ENCODE data around the gene SLC22A3.

The SLC22A3 gene

GRCh38 chr6:160435935-160436334 lies 87.8 kb downstream of the SLC22A3 start:
- ChIA-PET POLR2A (no interaction called here), CTCF (interaction anchor here (2.0 kb wide), 1 partner anchor 15 kb away, joined by 6 read pairs; no protein-coding TSS in a partner anchor)
- DNase-seq (ENCODE audit: extremely low spot score) = no peak
- TF ChIP-seq, protein P1, sequence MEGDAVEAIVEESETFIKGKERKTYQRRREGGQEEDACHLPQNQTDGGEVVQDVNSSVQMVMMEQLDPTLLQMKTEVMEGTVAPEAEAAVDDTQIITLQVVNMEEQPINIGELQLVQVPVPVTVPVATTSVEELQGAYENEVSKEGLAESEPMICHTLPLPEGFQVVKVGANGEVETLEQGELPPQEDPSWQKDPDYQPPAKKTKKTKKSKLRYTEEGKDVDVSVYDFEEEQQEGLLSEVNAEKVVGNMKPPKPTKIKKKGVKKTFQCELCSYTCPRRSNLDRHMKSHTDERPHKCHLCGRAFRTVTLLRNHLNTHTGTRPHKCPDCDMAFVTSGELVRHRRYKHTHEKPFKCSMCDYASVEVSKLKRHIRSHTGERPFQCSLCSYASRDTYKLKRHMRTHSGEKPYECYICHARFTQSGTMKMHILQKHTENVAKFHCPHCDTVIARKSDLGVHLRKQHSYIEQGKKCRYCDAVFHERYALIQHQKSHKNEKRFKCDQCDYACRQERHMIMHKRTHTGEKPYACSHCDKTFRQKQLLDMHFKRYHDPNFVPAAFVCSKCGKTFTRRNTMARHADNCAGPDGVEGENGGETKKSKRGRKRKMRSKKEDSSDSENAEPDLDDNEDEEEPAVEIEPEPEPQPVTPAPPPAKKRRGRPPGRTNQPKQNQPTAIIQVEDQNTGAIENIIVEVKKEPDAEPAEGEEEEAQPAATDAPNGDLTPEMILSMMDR (IDR thresholded peaks at IDR 0.05; ENCODE audit: control extremely low read depth, extremely low read depth, low read depth, missing control alignments) = no peak

DNA sequence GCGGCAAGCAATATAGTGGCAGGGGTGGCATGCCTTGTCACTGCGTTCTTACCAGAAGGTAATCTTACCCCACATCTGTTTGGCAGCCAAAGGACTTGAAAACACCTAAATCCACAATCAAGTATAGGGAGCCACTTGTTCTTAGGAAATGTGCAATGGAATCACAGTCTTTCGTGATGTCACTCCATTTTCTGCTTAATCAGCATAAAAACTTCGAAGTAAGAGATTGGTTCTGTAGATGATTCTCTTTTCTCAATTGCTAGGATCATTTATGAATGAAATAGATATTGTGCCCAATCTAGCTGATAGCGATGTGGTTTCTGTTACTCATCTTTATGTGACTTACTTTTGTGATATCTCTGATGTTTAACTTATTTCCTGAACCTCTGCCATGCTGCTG lies 89.0 kb downstream of the SLC22A3 start:
- no peak for DNase-seq (ENCODE audit: extremely low spot score)
- ChIA-PET CTCF (no interaction called here), POLR2A (no interaction called here)
- TF ChIP-seq, protein P1 (IDR thresholded peaks at IDR 0.05; ENCODE audit: control extremely low read depth, extremely low read depth, low read depth, missing control alignments) = no peak

GRCh38 chr6:160437775-160438174 lies 89.6 kb downstream of the SLC22A3 start:
- DNase-seq (ENCODE audit: extremely low spot score) = no peak
- TF ChIP-seq, protein P1 (IDR thresholded peaks at IDR 0.05; ENCODE audit: control extremely low read depth, extremely low read depth, low read depth, missing control alignments) = no peak
- ChIA-PET POLR2A (no interaction called here), CTCF (interaction anchor here (2.6 kb wide), 1 partner anchor 18 kb away, joined by 8 read pairs; no protein-coding TSS in a partner anchor)

DNA sequence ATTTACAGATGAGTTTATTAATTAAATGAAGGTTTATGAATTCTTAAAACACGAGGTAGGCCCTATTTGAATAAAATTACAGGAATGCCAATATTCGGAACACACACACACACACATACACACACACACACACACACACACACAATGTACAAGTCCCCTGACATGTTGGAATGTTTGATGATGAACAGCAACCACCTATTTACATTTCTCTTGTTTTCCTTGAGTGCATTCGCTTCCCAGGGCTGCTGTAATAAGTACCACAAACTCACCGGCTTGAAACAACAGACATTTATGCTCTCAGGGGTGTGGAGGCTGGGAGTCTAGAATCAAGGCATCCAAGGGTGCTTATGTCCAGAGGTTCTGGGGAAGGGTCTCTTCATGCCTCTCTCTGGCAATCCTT lies 90.3 kb downstream of the SLC22A3 start:
- CTCF ChIA-PET = interaction anchor here (2.6 kb wide), 1 partner anchor 17 kb away, joined by 8 read pairs; no protein-coding TSS in a partner anchor
- no peak for DNase-seq (ENCODE audit: extremely low spot score)
- POLR2A ChIA-PET = no interaction called here
- TF ChIP-seq, protein P1 (IDR thresholded peaks at IDR 0.05; ENCODE audit: control extremely low read depth, extremely low read depth, low read depth, missing control alignments) = no peak

DNA sequence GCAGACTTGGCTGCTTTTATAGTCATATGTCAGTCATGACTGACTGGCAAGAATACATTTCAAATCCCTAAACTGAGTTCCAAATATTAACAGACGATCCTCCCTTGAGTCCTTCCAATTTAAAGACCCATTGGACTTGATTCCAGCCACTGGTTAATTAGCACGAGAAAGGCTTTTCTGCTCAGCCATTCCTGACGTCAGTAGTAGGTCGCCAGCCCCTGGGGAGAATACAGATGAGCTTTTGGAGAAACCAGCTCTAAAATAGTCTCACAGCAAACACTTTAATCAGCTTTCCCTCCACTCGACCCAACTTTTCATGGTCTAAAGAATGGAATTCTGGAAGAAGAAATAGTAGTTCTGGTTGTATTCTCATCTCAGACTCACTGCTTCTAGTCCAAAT lies 91.6 kb downstream of the SLC22A3 start:
- TF ChIP-seq, protein P1 (IDR thresholded peaks at IDR 0.05; ENCODE audit: control extremely low read depth, extremely low read depth, low read depth, missing control alignments) = no peak
- no peak for DNase-seq (ENCODE audit: extremely low spot score)
- ChIA-PET POLR2A (no interaction called here), CTCF (interaction anchor here (2.6 kb wide), 1 partner anchor 16 kb away, joined by 8 read pairs; no protein-coding TSS in a partner anchor)

DNA sequence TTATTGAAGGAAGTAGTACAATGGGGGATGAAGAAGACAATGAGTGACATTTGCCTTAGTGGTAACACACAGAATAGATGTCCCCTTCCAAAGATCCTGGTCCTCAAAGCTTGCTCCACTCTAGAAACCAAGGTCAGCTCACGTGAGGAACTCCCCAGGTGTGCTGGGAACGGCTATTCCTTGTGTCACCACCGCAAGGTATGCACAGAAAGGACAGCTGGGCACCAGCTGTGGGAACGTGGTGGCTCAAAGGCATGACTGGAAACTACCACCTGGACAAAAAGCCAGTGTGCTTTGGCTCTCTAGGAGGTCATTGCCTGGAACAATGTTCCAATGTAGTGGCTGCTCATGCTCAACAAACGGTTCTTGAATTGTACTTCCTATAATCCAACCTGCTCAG lies 94.0 kb downstream of the SLC22A3 start:
- TF ChIP-seq, protein P1 (IDR thresholded peaks at IDR 0.05; ENCODE audit: control extremely low read depth, extremely low read depth, low read depth, missing control alignments) = no peak
- ChIA-PET CTCF (interaction anchor here (0.9 to 3.7 kb wide), 3 partner anchors 9 to 221 kb away, joined by 3 to 21 read pairs (median 3); no protein-coding TSS in a partner anchor), POLR2A (no interaction called here)
- no peak for DNase-seq (ENCODE audit: extremely low spot score)

Measured in GM10248 (cell line).